Suppressor macrophage (primary cell): Measurements from ENCODE around the gene KRTAP10-9.
"Not testable (repeated sequence)": the region's sequence is repeated elsewhere in the genome, so short reads cannot be mapped to it uniquely, and the experiment has no call there.

Experiments
- DNase-seq, 4 experiments: peaks; one replicate each; pipeline ENCODE4 v3.0.0-alpha.2; 2020 to 2022

The KRTAP10-9 gene

GRCh38 chr21:44595524-44595923, 31.4 kb upstream of the KRTAP10-9 start:
- DNase-seq, result no peak

- DNase-seq, result no peak
Observed at GRCh38 chr21:44596068-44596725, 30.7 kb upstream of the KRTAP10-9 start.

- DNase-seq, result no peak
Observed at GRCh38 chr21:44598061-44598460, 28.8 kb upstream of the KRTAP10-9 start.

DNA sequence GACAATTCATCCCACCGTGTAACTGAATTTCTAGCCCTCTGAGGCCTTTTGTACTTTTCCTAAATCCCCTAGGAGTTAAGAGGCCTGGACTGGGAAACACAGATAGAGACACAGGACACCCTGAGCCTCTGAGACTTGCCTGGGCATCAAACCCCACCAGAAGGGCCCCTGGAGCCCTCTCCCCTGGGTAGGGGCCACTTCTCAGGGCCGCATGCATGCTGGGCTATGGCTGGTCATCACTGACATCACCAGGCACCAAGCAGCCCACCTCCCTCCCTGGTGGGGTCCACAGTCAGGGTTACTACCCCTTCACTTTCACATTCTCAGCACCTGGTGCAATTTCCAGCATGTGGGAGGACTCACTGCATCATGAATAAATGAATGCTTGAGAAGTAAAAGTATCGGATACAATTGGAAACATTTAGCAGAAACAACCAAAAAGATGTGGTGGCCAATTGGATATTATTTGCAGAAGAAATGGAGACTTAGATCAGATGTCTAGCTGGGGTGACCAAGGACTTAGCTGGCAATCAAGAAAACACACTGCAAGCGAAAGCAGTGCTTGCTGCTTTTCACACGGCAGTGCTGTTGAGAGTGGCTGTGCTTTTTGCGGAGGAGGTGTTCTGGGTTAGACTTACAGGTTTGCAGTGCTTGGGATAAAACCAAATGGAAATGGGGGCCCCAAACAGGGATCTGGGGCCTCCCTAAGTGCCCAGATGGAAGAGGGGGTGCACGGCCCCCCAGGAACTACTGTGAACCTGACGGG, 27.4 kb upstream of the KRTAP10-9 start:
- DNase-seq, result no peak

- DNase-seq, result not testable (repeated sequence)
Observed at GRCh38 chr21:44600118-44600978, 26.5 kb upstream of the KRTAP10-9 start, which contains the start of gene KRTAP10-7. TSS of gene KRTAP10-7 (plus strand) at chr21:44600597. CDS start at chr21:44600622, 25 bp downstream.

DNA sequence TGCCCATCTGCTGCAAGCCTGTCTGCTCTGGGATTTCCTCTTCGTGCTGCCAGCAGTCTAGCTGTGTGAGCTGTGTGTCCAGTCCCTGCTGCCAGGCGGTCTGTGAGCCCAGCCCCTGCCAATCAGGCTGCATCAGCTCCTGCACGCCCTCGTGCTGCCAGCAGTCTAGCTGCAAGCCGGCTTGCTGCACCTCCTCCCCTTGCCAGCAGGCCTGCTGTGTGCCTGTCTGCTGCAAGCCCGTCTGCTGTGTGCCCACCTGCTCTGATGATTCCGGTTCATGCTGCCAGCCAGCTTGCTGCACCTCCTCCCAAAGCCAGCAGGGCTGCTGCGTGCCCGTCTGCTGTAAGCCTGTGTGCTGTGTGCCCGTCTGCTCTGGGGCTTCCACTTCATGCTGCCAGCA, 25.8 kb upstream of the KRTAP10-9 start:
- DNase-seq, result not testable (repeated sequence)

DNA sequence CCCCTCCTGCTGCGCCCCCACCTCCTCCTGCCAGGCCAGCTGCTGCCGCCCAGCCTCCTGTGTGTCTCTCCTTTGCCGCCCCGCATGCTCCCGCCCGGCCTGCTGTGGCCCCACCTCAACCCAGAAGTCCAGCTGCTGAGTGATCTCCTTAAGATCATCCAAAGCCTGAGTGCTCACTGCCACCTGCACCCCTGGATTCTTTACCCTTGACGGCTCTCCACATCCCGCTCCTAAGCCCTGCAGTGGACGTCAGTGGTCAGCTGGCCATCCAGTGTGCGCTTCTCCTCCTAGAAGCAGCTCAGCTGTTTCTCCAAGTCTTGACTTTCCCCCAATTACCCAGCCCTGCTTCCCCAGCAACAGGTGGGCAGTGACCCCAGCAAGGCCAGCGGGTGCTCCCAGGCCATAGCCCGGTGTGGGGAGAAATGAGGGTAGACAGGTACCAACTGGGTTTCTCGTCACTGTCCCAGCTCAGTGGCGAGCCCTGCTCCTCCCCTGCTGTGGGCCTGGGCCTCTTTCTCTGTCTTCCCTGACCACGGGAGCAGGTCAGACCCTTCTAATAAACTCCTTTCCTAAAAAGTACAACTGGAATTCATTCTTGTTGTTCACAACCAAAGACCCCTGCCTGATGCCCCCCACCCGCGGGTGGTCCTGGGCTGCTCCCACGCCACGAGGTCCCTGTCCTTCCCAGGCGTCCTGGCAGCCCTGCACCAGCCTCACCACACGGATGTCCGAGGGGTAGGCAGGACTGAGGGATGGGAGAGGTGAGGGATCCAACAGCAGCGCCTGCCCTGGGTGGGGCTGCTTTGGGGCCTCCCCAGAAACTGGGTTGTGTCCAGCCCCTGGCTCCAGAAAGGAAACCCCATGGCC, 25.1 kb upstream of the KRTAP10-9 start:
- DNase-seq, result no peak

DNA sequence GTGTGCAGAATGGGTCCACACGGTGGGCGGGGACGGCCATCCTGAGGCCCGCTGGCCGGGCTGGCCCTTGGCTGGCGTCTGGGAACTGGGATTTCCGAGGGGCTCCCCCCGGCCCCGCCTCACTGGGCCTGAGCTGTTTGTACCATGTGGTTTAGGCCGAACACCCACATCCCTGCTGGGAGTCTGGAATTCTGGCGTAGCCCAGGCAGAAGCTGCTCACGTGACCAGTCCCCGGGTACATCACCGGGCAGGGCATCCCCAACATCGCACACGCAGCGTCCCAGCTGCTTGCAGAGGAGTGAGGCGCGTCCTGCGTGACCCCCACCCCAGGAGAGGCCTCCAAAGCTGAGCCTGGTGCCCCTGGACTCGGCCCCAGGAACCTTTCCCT, 24.4 kb upstream of the KRTAP10-9 start:
- no peak for DNase-seq

GRCh38 chr21:44603109-44603875, 23.6 kb upstream of the KRTAP10-9 start:
- DNase-seq, result no peak

GRCh38 chr21:44603911-44604310, 23.0 kb upstream of the KRTAP10-9 start:
- no peak for DNase-seq

- DNase-seq, result no peak
Observed at GRCh38 chr21:44606495-44606894, 20.4 kb upstream of the KRTAP10-9 start.

DNA sequence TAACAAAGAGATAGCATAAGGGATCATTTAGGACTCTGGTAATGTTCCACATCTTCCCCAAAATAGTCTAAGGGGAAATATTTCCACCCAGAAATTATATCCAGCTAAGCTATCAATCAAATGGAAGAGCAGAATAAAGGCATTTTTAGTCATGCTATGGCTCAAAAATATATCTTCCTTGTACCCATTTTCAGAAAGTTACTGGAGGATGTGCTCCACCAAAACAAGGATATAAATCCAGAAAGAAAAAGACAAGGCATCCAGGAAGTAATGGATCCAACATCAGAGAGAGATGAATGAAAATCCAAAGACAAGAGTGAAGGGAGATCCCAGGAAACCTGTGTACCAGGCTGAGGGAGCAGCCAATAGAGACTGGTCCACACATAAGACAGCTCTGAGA, 17.7 kb upstream of the KRTAP10-9 start:
- DNase-seq, result no peak

GRCh38 chr21:44610157-44610843, 16.6 kb upstream of the KRTAP10-9 start:
- DNase-seq, result not testable (repeated sequence)

DNA sequence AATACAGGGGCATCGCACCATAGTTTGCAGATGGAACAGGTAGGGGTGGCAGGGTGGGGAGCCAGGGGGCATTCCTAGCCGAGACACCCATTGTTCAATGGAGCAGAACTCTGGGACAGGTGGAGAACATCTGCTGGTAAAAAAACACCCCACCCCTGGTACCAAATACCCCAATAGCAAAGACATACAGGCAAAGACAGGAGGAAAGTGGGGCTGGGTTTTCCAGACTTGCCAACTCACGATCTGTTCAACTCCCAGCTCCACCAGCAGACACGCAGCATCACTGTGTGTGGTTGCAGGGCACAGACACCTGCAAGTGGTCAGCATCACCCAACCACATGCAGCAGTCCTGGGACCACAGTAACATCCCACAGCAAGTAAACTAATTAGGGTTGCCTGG, 15.3 kb upstream of the KRTAP10-9 start:
- no peak for DNase-seq

- no peak for DNase-seq
Observed at GRCh38 chr21:44612029-44612486, 14.8 kb upstream of the KRTAP10-9 start, which contains the start of gene KRTAP10-8. TSS of gene KRTAP10-8 (plus strand) at chr21:44612079. CDS start at chr21:44612101, 22 bp downstream.

DNA sequence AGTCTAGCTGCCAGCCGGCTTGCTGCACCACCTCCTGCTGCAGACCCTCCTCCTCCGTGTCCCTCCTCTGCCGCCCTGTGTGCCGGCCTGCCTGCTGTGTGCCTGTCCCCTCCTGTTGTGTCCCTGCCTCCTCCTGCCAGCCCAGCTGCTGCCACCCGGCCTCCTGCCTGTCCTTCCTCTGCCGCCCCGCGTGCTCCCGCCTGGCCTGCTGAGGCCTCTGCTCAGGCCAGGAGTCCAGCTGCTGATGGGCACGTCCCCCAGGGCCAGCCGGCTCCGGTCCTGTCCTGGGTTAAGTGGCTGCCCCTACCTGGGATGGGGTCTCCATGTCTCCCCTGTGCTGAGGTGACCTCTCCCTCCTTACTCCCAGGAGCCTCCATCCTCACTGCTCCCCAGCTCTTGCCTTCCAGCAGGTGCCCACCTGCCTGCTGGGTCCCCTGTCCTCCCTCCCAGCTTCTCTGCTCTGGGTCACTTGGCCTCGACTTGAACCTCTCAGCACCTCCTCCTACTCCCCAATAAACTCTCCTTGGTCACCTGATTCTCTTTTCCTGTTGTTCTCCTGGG, 14.1 kb upstream of the KRTAP10-9 start:
- no peak for DNase-seq

GRCh38 chr21:44613386-44614155, 13.3 kb upstream of the KRTAP10-9 start:
- no peak for DNase-seq

GRCh38 chr21:44614161-44614631, 12.7 kb upstream of the KRTAP10-9 start:
- DNase-seq, result no peak

- no peak for DNase-seq
Observed at GRCh38 chr21:44614961-44615391, 11.9 kb upstream of the KRTAP10-9 start.
